ENCODE results near the gene GDPD3. TPM values are rescaled to one million over a fixed set of nuclear protein-coding genes. Genes with fewer than 3 reads are reported as not detected.

GDPD3 gene
- total RNA-seq, 1 experiment from 2014 or later = 3.8 TPM

DNA sequence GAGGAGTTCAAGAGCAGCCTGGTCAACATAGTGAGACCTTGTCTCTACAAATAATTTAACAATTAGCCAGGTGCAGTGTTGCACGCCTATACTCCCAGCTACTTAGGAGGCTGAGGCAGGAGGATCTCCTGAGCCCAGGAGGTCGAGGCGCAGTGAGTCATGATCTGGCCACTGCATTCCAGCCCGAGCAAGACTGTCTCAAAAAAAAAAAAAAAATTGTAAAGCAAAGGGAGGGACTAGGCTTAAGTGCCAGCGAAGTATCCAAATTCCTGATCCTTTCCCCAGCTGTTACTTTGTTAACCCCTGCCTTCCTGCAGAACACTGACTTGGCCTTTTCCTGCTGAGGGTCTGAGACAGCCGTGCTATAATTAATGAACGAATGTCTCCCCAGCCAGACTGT is 2.7 kb downstream of the GDPD3 start:
- H3K27ac ChIP-seq (ENCODE audit: insufficient read length, low read depth, low read length) = no peak overlapping the region
- no peak for DNase-seq
- H3K18ac ChIP-seq (ENCODE audit: insufficient read length, low read depth, low read length) = no peak overlapping the region
- Mint-ChIP-seq H3K36me3 (ENCODE audit: insufficient read depth in 1 of 3, low read depth in 3 of 3) (peaks cover 0 to 22% (median 10%) of the 10 kb centered on the region in 3 experiments; a peak in 3 of 7 replicates), H3K27me3 (ENCODE audit: low read depth) (no peaks in the 10 kb centered on the region; the same call in 1 of the 2 replicates), H3K4me3 (no peak overlapping the region; a peak in 1 of 5 replicates), H3K27ac (no peak overlapping the region), H3K9me3 (no peaks in the 10 kb centered on the region), H3K4me1 (peaks cover 2 to 5% of the 10 kb centered on the region in 2 experiments)
- H3K79me2 ChIP-seq (ENCODE audit: insufficient read depth, low read length) = no peaks in the 10 kb centered on the region
- H3K4ac ChIP-seq (ENCODE audit: low read depth, low read length) = no peak overlapping the region
- no peak overlapping the region for H4K8ac ChIP-seq (replicated peaks; ENCODE audit: insufficient read length, low read depth, low read length)
- H3K4me2 ChIP-seq (ENCODE audit: insufficient read depth, insufficient read length, low read length) = no peak overlapping the region
- H2BK120ac ChIP-seq (ENCODE audit: low read depth, low read length, poor library complexity, severe bottlenecking) = no peak overlapping the region
- no peak overlapping the region for H2AK5ac ChIP-seq (ENCODE audit: insufficient read length, low read length)
- TF ChIP-seq, protein P1, sequence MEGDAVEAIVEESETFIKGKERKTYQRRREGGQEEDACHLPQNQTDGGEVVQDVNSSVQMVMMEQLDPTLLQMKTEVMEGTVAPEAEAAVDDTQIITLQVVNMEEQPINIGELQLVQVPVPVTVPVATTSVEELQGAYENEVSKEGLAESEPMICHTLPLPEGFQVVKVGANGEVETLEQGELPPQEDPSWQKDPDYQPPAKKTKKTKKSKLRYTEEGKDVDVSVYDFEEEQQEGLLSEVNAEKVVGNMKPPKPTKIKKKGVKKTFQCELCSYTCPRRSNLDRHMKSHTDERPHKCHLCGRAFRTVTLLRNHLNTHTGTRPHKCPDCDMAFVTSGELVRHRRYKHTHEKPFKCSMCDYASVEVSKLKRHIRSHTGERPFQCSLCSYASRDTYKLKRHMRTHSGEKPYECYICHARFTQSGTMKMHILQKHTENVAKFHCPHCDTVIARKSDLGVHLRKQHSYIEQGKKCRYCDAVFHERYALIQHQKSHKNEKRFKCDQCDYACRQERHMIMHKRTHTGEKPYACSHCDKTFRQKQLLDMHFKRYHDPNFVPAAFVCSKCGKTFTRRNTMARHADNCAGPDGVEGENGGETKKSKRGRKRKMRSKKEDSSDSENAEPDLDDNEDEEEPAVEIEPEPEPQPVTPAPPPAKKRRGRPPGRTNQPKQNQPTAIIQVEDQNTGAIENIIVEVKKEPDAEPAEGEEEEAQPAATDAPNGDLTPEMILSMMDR (conservative IDR thresholded peaks at IDR 0.05) = no peak
- no peak overlapping the region for H3K23ac ChIP-seq (ENCODE audit: insufficient read length, low read depth, low read length)
- no peaks in the 10 kb centered on the region for H3K4me1 ChIP-seq (ENCODE audit: insufficient read depth, low read length)
- no peak overlapping the region for H2BK5ac ChIP-seq (ENCODE audit: insufficient read length, low read length)
- H3K79me1 ChIP-seq (ENCODE audit: insufficient read depth, low read depth, low read length, poor library complexity, severe bottlenecking) = no peaks in the 10 kb centered on the region
- no peak overlapping the region for H3K14ac ChIP-seq (ENCODE audit: insufficient read depth, low read length)
- H4K91ac ChIP-seq (ENCODE audit: insufficient read length, low read depth, low read length) = no peak overlapping the region
- H4K20me1 ChIP-seq (ENCODE audit: control insufficient read depth, insufficient read depth, insufficient read length) = no peaks in the 10 kb centered on the region
- WGBS (ENCODE audit: extremely low coverage, insufficient read length, low lambda C conversion rate) = no CpG with 5 or more reads among the region's 7 CpGs
- H3T11ph ChIP-seq (ENCODE audit: low read length) = no peak overlapping the region
- H3K56ac ChIP-seq (ENCODE audit: insufficient read length, low read depth, low read length) = no peak overlapping the region
- H2BK12ac ChIP-seq (ENCODE audit: insufficient read length, low read depth, low read length) = no peak overlapping the region
- no peaks in the 10 kb centered on the region for H3K27me3 ChIP-seq (ENCODE audit: insufficient read depth, low read length)
- no peaks in the 10 kb centered on the region for H3K23me2 ChIP-seq (ENCODE audit: insufficient read length, low read depth, low read length, poor library complexity, severe bottlenecking)
- H3K9ac ChIP-seq (ENCODE audit: extremely low read depth, insufficient read length, low read length) = no peak overlapping the region
- H2AFZ ChIP-seq (ENCODE audit: low read length) = no peak overlapping the region
- no peak overlapping the region for H4K5ac ChIP-seq (ENCODE audit: insufficient read length, low read depth, low read length)
- no peak overlapping the region for H2BK15ac ChIP-seq (ENCODE audit: low read depth, low read length)
- no peak overlapping the region for H2BK20ac ChIP-seq (ENCODE audit: low read depth, low read length, poor library complexity, severe bottlenecking)
- no peaks in the 10 kb centered on the region for H3K9me3 ChIP-seq (ENCODE audit: control insufficient read depth, low read depth, low read length)

Data from H9 (cell line).